SKM-1 (cell line): Measurements from ENCODE around the gene COPG2.
"Not testable (repeated sequence)": the region's sequence is repeated elsewhere in the genome, so short reads cannot be mapped to it uniquely, and the experiment has no call there.

Experiments used
- DNase-seq: peaks from one replicate; lab custom pipeline; 2025; ENCODE audit not compliant: unreplicated experiment; lab: John Stamatoyannopoulos, UW

The COPG2 gene

GRCh38 chr7:130649004-130649790, 19.4 kb downstream of the COPG2 start:
- DNase-seq, result no peak

- DNase-seq, result no peak
Measured at GRCh38 chr7:130648580-130648979, 20.0 kb downstream of the COPG2 start.

- DNase-seq, result no peak
Measured at GRCh38 chr7:130642383-130642782, 26.2 kb downstream of the COPG2 start.

GRCh38 chr7:130641497-130641896, 27.1 kb downstream of the COPG2 start:
- no peak for DNase-seq

- no peak for DNase-seq
Measured at GRCh38 chr7:130641040-130641439, 27.5 kb downstream of the COPG2 start.

GRCh38 chr7:130639388-130639787, 29.2 kb downstream of the COPG2 start:
- no peak for DNase-seq

GRCh38 chr7:130632111-130632510, 36.4 kb downstream of the COPG2 start:
- DNase-seq, result no peak

- no peak for DNase-seq
Measured at GRCh38 chr7:130628901-130629300, 39.6 kb downstream of the COPG2 start.

- no peak for DNase-seq
Measured at GRCh38 chr7:130627775-130628174, 40.8 kb downstream of the COPG2 start.

- DNase-seq, result no peak
Measured at GRCh38 chr7:130622866-130623265, 45.7 kb downstream of the COPG2 start.

- no peak for DNase-seq
Measured at GRCh38 chr7:130615583-130615982, 53.0 kb downstream of the COPG2 start.

GRCh38 chr7:130614449-130614848, 54.1 kb downstream of the COPG2 start:
- DNase-seq, result no peak

GRCh38 chr7:130611218-130611617, 57.3 kb downstream of the COPG2 start:
- no peak for DNase-seq

- not testable (repeated sequence) for DNase-seq
Measured at GRCh38 chr7:130607066-130607465, 61.5 kb downstream of the COPG2 start.

- no peak for DNase-seq
Measured at GRCh38 chr7:130606161-130606560, 62.4 kb downstream of the COPG2 start.

GRCh38 chr7:130598056-130598455, 70.5 kb downstream of the COPG2 start:
- no peak for DNase-seq

GRCh38 chr7:130595986-130596385, 72.6 kb downstream of the COPG2 start:
- no peak for DNase-seq

- DNase-seq, result no peak
Measured at GRCh38 chr7:130593033-130593432, 75.5 kb downstream of the COPG2 start.

GRCh38 chr7:130591464-130591863, 77.1 kb downstream of the COPG2 start:
- not testable (repeated sequence) for DNase-seq

- DNase-seq, result not testable (repeated sequence)
Measured at GRCh38 chr7:130585932-130586331, 82.6 kb downstream of the COPG2 start.

- DNase-seq, result not testable (repeated sequence)
Measured at GRCh38 chr7:130575110-130575509, 93.4 kb downstream of the COPG2 start.

GRCh38 chr7:130570144-130570543, 98.4 kb downstream of the COPG2 start:
- not testable (repeated sequence) for DNase-seq

- no peak for DNase-seq
Measured at GRCh38 chr7:130566898-130567280, 101.7 kb downstream of the COPG2 start.
